CD8-positive, alpha-beta memory T cell (primary cell): ENCODE measurements around the gene PPP3CB. TPM values are rescaled to one million over a fixed set of nuclear protein-coding genes. Genes with fewer than 3 reads are reported as not detected.
A peak's percentile ranks its signal among the peaks of the same experiment; 100 is the strongest.

Experiments used
- CTCF ChIA-PET: fragments of 350-600 bp; sonication (Branson Sonifier 250); formaldehyde crosslinking; loops from one replicate; lab custom pipeline; 2021; ENCODE audit warnings: antibody characterized with exemption; lab: Charles Lee
- POLR2A ChIA-PET: fragments of 350-600 bp; sonication (Branson Sonifier 250); formaldehyde crosslinking; loops from one replicate; lab custom pipeline; 2021; ENCODE audit warnings: antibody characterized with exemption; lab: Charles Lee
- DNase-seq, 5 donors: peaks; one replicate each; pipeline versions ENCODE4 v3.0.0 to v3.0.0-alpha.2; 2020 to 2022; ENCODE audit warnings: mixed read lengths in 1 of 5
- H3K27ac ChIP-seq: one replicate; pipeline ENCODE4 v1.7.0; 2013; ENCODE audit warnings: low read depth, mild to moderate bottlenecking, low read length, moderate library complexity
- H3K27me3 ChIP-seq: 2 replicates; pipeline ENCODE4 v1.7.0; 2013; ENCODE audit warnings: low read length, mild to moderate bottlenecking; ENCODE audit not compliant: insufficient read depth, poor library complexity, severe bottlenecking
- H3K36me3 ChIP-seq: 2 replicates; pipeline ENCODE4 v1.7.0; 2013; ENCODE audit warnings: mild to moderate bottlenecking, low read length, moderate library complexity; ENCODE audit not compliant: insufficient read depth
- H3K4me1 ChIP-seq: 2 replicates; pipeline ENCODE4 v1.7.0; 2013; ENCODE audit warnings: mild to moderate bottlenecking, low read length, moderate library complexity; ENCODE audit not compliant: insufficient read depth
- H3K4me3 ChIP-seq: 2 replicates; pipeline ENCODE4 v1.7.0; 2013; ENCODE audit warnings: mild to moderate bottlenecking, low read length
- H3K9me3 ChIP-seq: 2 replicates; pipeline ENCODE4 v1.7.0; 2013; ENCODE audit warnings: mild to moderate bottlenecking, low read length
- H3K27ac Mint-ChIP-seq, 8 donors: one replicate each; pipeline ENCODE4 v1.8.0; 2020 to 2021; ENCODE audit warnings: mixed read lengths in 8 of 8, mild to moderate bottlenecking in 6 of 8, inconsistent platforms in 3 of 8, moderate library complexity in 3 of 8
- H3K27me3 Mint-ChIP-seq, 2 donors: one replicate each; pipeline ENCODE4 v1.8.0; 2020 to 2021; ENCODE audit warnings: mixed read lengths in 2 of 2, mild to moderate bottlenecking in 1 of 2, moderate library complexity in 1 of 2
- H3K36me3 Mint-ChIP-seq, 3 donors: one replicate each; pipeline ENCODE4 v1.8.0; 2020 to 2021; ENCODE audit warnings: mixed read lengths in 3 of 3, inconsistent platforms in 1 of 3, mild to moderate bottlenecking in 1 of 3
- H3K4me1 Mint-ChIP-seq, 3 donors: one replicate each; pipeline ENCODE4 v1.8.0; 2020 to 2021; ENCODE audit warnings: mixed read lengths in 3 of 3, inconsistent platforms in 1 of 3, mild to moderate bottlenecking in 1 of 3
- H3K4me3 Mint-ChIP-seq, 7 donors: one replicate each; pipeline ENCODE4 v1.8.0; 2020 to 2021; ENCODE audit warnings: mixed read lengths in 7 of 7, mild to moderate bottlenecking in 6 of 7, moderate library complexity in 4 of 7, inconsistent platforms in 2 of 7
- H3K9me3 Mint-ChIP-seq, 5 donors: one replicate each; pipeline ENCODE4 v1.8.0; 2020 to 2022; ENCODE audit warnings: mixed read lengths in 5 of 5, mild to moderate bottlenecking in 3 of 5, moderate library complexity in 2 of 5, inconsistent platforms in 1 of 5
- polyA plus RNA-seq: library from polyadenylated mRNA; unstranded; fragments of 300-500 nt; fragmentation: Illumina TruSeq; gene quantifications from one replicate; pipeline ENCODE4 v1.2.3, GENCODE V29; 2021
- total RNA-seq, 2 experiments: library from RNA; stranded (reverse); gene quantifications; one replicate each; pipeline ENCODE4 v1.2.3, GENCODE V29; 2021

The PPP3CB gene
- total and polyA plus RNA-seq, 3 experiments from 2014 or later, result 8.1 to 44.1 (median 44.0) TPM

GRCh38 chr10:73501651-73502050, 5.8 kb upstream of the PPP3CB start:
- no peak overlapping the region for H3K27ac ChIP-seq
- no peak for DNase-seq
- no peaks in the 10 kb centered on the region for H3K27me3 ChIP-seq
- ChIA-PET CTCF (interaction anchor here (2.0 kb wide), 1 partner anchor 143 kb away, joined by 4 read pairs; no protein-coding TSS in a partner anchor), POLR2A (interaction anchor here (0.6 kb wide), 1 partner anchor 1733 kb away, joined by 3 read pairs; no protein-coding TSS in a partner anchor)
- H3K4me1 ChIP-seq, result peaks cover 20% of the 10 kb centered on the region
- Mint-ChIP-seq H3K9me3 (no peaks in the 10 kb centered on the region), H3K36me3 (peaks cover 3 to 38% (median 22%) of the 10 kb centered on the region in 3 donors), H3K4me1 (peaks cover 20 to 38% (median 30%) of the 10 kb centered on the region in 3 donors), H3K4me3 (peak overlapping the region in 2 of 7 donors; percentile 22 to 44), H3K27me3 (no peaks in the 10 kb centered on the region), H3K27ac (peak overlapping the region in 7 of 8 donors; percentile 10 to 89 (median 51))
- peaks cover 12% of the 10 kb centered on the region for H3K36me3 ChIP-seq
- H3K9me3 ChIP-seq, result no peaks in the 10 kb centered on the region
- no peak overlapping the region for H3K4me3 ChIP-seq

- Mint-ChIP-seq H3K4me3 (peak overlapping the region in 2 of 7 donors; percentile 2 to 49), H3K4me1 (peaks cover 50 to 66% (median 58%) of the 10 kb centered on the region in 3 donors), H3K9me3 (no peaks in the 10 kb centered on the region), H3K27ac (peak overlapping the region in 4 of 8 donors; percentile 3 to 64 (median 22)), H3K27me3 (no peaks in the 10 kb centered on the region), H3K36me3 (peaks cover 0 to 13% (median 12%) of the 10 kb centered on the region in 3 donors)
- DNase-seq, result no peak
- POLR2A ChIA-PET, result no interaction called here
- H3K9me3 ChIP-seq, result no peaks in the 10 kb centered on the region
- H3K27ac ChIP-seq, result no peak overlapping the region
- no peaks in the 10 kb centered on the region for H3K27me3 ChIP-seq
- no peaks in the 10 kb centered on the region for H3K36me3 ChIP-seq
- CTCF ChIA-PET, result no interaction called here
- no peak overlapping the region for H3K4me3 ChIP-seq
- peaks cover 48% of the 10 kb centered on the region for H3K4me1 ChIP-seq
Observed at GRCh38 chr10:73497623-73498022, 1.8 kb upstream of the PPP3CB start.

GRCh38 chr10:73495226-73495883, 469 bp downstream of the PPP3CB start:
- peak overlapping the region; percentile 65 to 98 (median 95) for H3K27ac Mint-ChIP-seq
- ChIA-PET POLR2A (interaction anchor here (0.5 to 2.5 kb wide), 14 partner anchors 11 to 803 kb away, joined by 3 to 16 read pairs (median 6); partner anchors contain the start of genes CFAP70, DNAJC9 and MRPS16), CTCF (interaction anchor here (0.8 to 1.2 kb wide), 3 partner anchors 16 to 34 kb away, joined by 3 read pairs; no protein-coding TSS in a partner anchor)
- no peaks in the 10 kb centered on the region for H3K9me3 ChIP-seq
- peak overlapping the region; percentile 86 to 97 (median 94) for H3K4me3 Mint-ChIP-seq
- H3K27me3 Mint-ChIP-seq, result no peaks in the 10 kb centered on the region
- DNase-seq, result peak; percentile 82 to 91 (median 90)
- H3K36me3 ChIP-seq, result no peaks in the 10 kb centered on the region
- H3K9me3 Mint-ChIP-seq, result no peaks in the 10 kb centered on the region
- H3K4me1 ChIP-seq, result peaks cover 39% of the 10 kb centered on the region
- peaks cover 46 to 61% (median 52%) of the 10 kb centered on the region in 3 donors for H3K4me1 Mint-ChIP-seq
- peaks cover 0 to 13% (median 4%) of the 10 kb centered on the region in 3 donors for H3K36me3 Mint-ChIP-seq
- H3K27ac ChIP-seq, result peak overlapping the region; percentile 92
- no peaks in the 10 kb centered on the region for H3K27me3 ChIP-seq
- H3K4me3 ChIP-seq, result peak overlapping the region; percentile 94

- H3K4me1 Mint-ChIP-seq, result peaks cover 49 to 66% (median 57%) of the 10 kb centered on the region in 3 donors
- H3K9me3 Mint-ChIP-seq, result no peaks in the 10 kb centered on the region
- H3K27ac ChIP-seq, result peak overlapping the region; percentile 92
- peak overlapping the region; percentile 65 to 98 (median 95) for H3K27ac Mint-ChIP-seq
- H3K36me3 ChIP-seq, result no peaks in the 10 kb centered on the region
- H3K4me1 ChIP-seq, result peaks cover 39% of the 10 kb centered on the region
- H3K4me3 Mint-ChIP-seq, result peak overlapping the region; percentile 86 to 97 (median 94)
- ChIA-PET POLR2A (interaction anchor here (0.5 to 2.5 kb wide), 10 partner anchors 12 to 802 kb away, joined by 3 to 16 read pairs (median 6); partner anchors contain the start of genes CFAP70 and DNAJC9), CTCF (interaction anchor here (0.8 to 1.2 kb wide), 3 partner anchors 16 to 35 kb away, joined by 3 read pairs; no protein-coding TSS in a partner anchor)
- no peaks in the 10 kb centered on the region for H3K27me3 ChIP-seq
- H3K4me3 ChIP-seq, result peak overlapping the region; percentile 94
- no peaks in the 10 kb centered on the region for H3K27me3 Mint-ChIP-seq
- peaks cover 0 to 15% (median 4%) of the 10 kb centered on the region in 3 donors for H3K36me3 Mint-ChIP-seq
- DNase-seq, result no peak
- H3K9me3 ChIP-seq, result no peaks in the 10 kb centered on the region
Observed at GRCh38 chr10:73494877-73495225, 973 bp downstream of the PPP3CB start.

- Mint-ChIP-seq H3K27ac (peak overlapping the region; percentile 17 to 88 (median 80)), H3K36me3 (peaks cover 0 to 15% (median 2%) of the 10 kb centered on the region in 3 donors), H3K27me3 (no peaks in the 10 kb centered on the region), H3K4me1 (peaks cover 54 to 70% (median 63%) of the 10 kb centered on the region in 3 donors), H3K9me3 (no peaks in the 10 kb centered on the region), H3K4me3 (peak overlapping the region; percentile 65 to 97 (median 78))
- no peak for DNase-seq
- H3K9me3 ChIP-seq, result no peaks in the 10 kb centered on the region
- CTCF ChIA-PET, result no interaction called here
- H3K27ac ChIP-seq, result peak overlapping the region; percentile 11
- peaks cover 44% of the 10 kb centered on the region for H3K4me1 ChIP-seq
- H3K27me3 ChIP-seq, result no peaks in the 10 kb centered on the region
- no peaks in the 10 kb centered on the region for H3K36me3 ChIP-seq
- H3K4me3 ChIP-seq, result peak overlapping the region; percentile 22
- POLR2A ChIA-PET, result interaction anchor here (2.3 kb wide), 1 partner anchor 81 kb away, joined by 6 read pairs; no protein-coding TSS in a partner anchor
Observed at GRCh38 chr10:73494213-73494612, 1.6 kb downstream of the PPP3CB start.

GRCh38 chr10:73493781-73494180, 2.0 kb downstream of the PPP3CB start:
- no peaks in the 10 kb centered on the region for H3K9me3 ChIP-seq
- Mint-ChIP-seq H3K9me3 (no peaks in the 10 kb centered on the region), H3K36me3 (peaks cover 3 to 19% (median 5%) of the 10 kb centered on the region in 3 donors), H3K4me1 (peaks cover 57 to 75% (median 67%) of the 10 kb centered on the region in 3 donors), H3K27ac (peak overlapping the region in 7 of 8 donors; percentile 55 to 88 (median 81)), H3K4me3 (peak overlapping the region; percentile 65 to 79 (median 74)), H3K27me3 (no peaks in the 10 kb centered on the region)
- no peaks in the 10 kb centered on the region for H3K36me3 ChIP-seq
- peak overlapping the region; percentile 11 for H3K27ac ChIP-seq
- POLR2A ChIA-PET, result interaction anchor here (2.3 kb wide), 1 partner anchor 80 kb away, joined by 6 read pairs; no protein-coding TSS in a partner anchor
- peak overlapping the region; percentile 22 for H3K4me3 ChIP-seq
- peaks cover 44% of the 10 kb centered on the region for H3K4me1 ChIP-seq
- DNase-seq, result no peak
- CTCF ChIA-PET, result interaction anchor here (0.8 kb wide), 1 partner anchor 36 kb away, joined by 3 read pairs; no protein-coding TSS in a partner anchor
- H3K27me3 ChIP-seq, result no peaks in the 10 kb centered on the region

- CTCF ChIA-PET, result no interaction called here
- Mint-ChIP-seq H3K9me3 (no peaks in the 10 kb centered on the region), H3K27me3 (no peaks in the 10 kb centered on the region), H3K4me3 (no peak overlapping the region), H3K36me3 (peaks cover 7 to 45% (median 9%) of the 10 kb centered on the region in 3 donors), H3K27ac (peak overlapping the region in 2 of 8 donors; percentile 42 to 58), H3K4me1 (peaks cover 19 to 63% (median 36%) of the 10 kb centered on the region in 3 donors)
- DNase-seq, result no peak
- peaks cover 13% of the 10 kb centered on the region for H3K36me3 ChIP-seq
- H3K4me1 ChIP-seq, result peaks cover 5% of the 10 kb centered on the region
- no peaks in the 10 kb centered on the region for H3K27me3 ChIP-seq
- H3K9me3 ChIP-seq, result no peaks in the 10 kb centered on the region
- POLR2A ChIA-PET, result interaction anchor here (0.6 kb wide), 1 partner anchor 10 kb away, joined by 3 read pairs; no protein-coding TSS in a partner anchor
- H3K4me3 ChIP-seq, result no peak overlapping the region
- no peak overlapping the region for H3K27ac ChIP-seq
Observed at GRCh38 chr10:73486601-73487000, 9.2 kb downstream of the PPP3CB start.
